GM12875 (cell line): Measurements from ENCODE around the gene DUSP11.

ENCODE experiments used
- H3K4me3 ChIP-seq: one replicate; pipeline ENCODE4 v1.5.1; 2011; ENCODE audit warnings: low read depth, low read length, control low read depth
- TF ChIP-seq, protein P1 (sequence below): IDR thresholded peaks from 2 replicates; pipeline ENCODE4 v1.5.1; 2011; ENCODE audit warnings: low read depth, mild to moderate bottlenecking, control low read depth, inconsistent platforms, low read length, moderate library complexity, borderline replicate concordance; ENCODE audit not compliant: insufficient read depth

Gene DUSP11

DNA sequence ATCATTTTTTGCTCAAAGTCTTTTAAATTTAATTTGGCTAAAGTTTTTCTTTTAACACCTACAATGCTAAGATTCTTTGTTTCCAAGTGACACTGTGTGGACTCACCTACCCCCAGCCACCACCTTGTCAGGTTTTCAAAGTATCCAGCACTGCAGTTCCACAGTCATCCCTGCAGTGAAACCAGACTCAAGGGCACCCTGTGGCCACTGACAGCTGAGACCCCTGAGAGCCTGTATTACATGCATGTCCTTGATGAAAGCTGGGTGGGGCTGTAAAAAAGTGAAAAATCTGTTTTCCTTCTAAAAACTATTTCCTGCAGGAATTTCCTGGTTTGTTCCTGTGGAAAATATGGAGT lies 62.7 kb downstream of the DUSP11 start:
- TF ChIP-seq, protein P1, sequence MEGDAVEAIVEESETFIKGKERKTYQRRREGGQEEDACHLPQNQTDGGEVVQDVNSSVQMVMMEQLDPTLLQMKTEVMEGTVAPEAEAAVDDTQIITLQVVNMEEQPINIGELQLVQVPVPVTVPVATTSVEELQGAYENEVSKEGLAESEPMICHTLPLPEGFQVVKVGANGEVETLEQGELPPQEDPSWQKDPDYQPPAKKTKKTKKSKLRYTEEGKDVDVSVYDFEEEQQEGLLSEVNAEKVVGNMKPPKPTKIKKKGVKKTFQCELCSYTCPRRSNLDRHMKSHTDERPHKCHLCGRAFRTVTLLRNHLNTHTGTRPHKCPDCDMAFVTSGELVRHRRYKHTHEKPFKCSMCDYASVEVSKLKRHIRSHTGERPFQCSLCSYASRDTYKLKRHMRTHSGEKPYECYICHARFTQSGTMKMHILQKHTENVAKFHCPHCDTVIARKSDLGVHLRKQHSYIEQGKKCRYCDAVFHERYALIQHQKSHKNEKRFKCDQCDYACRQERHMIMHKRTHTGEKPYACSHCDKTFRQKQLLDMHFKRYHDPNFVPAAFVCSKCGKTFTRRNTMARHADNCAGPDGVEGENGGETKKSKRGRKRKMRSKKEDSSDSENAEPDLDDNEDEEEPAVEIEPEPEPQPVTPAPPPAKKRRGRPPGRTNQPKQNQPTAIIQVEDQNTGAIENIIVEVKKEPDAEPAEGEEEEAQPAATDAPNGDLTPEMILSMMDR: no peak

DNA sequence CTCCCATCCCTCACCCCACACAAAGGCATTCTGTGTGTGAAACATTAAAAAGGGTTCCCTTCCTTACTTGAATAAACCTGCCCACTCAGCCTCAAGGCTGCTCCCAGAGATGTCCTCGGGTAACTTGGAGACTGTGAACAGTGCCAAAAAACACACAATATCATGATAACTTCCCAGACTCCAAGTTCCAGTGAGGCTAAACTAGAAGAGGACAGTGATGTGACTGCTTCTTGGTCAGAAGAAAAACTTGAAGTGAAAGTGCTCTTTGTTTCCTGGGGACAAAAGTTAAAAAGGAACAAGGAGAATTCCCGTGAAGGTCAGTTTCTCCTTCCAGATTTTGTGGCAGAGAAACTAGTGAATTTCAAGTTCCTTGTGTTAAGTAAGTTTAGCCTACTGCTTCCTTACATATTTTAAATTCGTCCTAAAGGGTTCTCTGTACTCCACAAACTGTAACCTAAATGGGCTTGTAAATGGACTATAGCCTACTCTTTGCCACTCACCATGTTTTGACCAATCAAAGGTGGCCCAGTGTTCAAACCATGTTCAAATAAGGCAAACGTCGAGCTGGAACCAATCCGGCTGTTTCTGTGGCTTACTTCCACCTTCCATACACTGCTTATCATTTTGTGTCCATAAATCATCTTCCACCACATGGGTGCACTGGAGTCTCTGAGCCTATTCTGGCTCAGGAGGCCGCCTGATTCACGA lies 63.2 kb downstream of the DUSP11 start:
- no peak overlapping the region for H3K4me3 ChIP-seq
- TF ChIP-seq, protein P1: no peak

More for the DNA sequence above, 62.7 kb downstream of the DUSP11 start:
- H3K4me3 ChIP-seq: no peak overlapping the region

DNA sequence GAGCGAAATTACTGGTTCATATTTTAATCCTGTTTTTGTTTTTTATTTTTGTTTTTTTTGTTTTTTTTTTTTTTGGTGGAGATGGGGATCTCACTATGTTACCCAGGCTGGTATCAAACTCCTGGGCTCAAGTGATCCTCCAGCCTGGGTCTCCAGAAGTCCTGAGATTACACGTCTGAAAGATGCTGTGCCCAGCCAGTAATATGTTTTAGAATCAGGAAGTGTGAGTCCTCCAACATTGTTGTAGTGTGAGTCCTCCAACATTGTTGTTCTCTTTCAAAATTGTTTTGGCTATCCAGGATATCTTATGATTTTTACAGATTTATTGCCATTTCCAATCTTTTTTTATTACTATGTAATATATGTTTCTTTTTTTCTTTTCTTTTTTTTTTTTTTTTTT lies 65.8 kb downstream of the DUSP11 start:
- TF ChIP-seq, protein P1: no peak
- H3K4me3 ChIP-seq: no peak overlapping the region
